ENCODE results near the gene ADAMTS10.

GRCh38 chr19:8641221-8641907 is 30.8 kb upstream of the ADAMTS10 start:
- TF ChIP-seq, protein P1, sequence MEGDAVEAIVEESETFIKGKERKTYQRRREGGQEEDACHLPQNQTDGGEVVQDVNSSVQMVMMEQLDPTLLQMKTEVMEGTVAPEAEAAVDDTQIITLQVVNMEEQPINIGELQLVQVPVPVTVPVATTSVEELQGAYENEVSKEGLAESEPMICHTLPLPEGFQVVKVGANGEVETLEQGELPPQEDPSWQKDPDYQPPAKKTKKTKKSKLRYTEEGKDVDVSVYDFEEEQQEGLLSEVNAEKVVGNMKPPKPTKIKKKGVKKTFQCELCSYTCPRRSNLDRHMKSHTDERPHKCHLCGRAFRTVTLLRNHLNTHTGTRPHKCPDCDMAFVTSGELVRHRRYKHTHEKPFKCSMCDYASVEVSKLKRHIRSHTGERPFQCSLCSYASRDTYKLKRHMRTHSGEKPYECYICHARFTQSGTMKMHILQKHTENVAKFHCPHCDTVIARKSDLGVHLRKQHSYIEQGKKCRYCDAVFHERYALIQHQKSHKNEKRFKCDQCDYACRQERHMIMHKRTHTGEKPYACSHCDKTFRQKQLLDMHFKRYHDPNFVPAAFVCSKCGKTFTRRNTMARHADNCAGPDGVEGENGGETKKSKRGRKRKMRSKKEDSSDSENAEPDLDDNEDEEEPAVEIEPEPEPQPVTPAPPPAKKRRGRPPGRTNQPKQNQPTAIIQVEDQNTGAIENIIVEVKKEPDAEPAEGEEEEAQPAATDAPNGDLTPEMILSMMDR (IDR thresholded peaks at IDR 0.05; ENCODE audit: low read depth, low read length) = no peak
- TF ChIP-seq POLR2A (IDR thresholded peaks at IDR 0.05; ENCODE audit: extremely low read depth, insufficient read length) = no peak
